Measurements from ENCODE around the gene ZNF70.
A peak's percentile ranks its signal among the peaks of the same experiment; 100 is the strongest.

The ZNF70 gene

DNA sequence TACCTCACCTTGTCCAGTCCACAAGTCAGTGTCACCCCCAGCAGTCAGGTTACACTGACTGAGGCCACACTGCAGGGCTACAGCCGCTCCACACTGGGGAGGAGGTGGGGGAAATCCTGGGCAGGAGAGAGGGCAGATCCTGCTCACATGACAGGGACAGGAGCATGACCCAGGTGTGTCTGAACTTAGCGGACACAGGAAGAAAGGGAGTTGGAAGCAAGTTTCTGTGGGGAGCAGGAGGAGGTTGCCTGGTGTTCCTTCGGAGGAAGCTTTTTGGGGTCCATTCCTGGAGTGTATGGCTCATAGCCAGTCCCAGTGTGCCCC, 27.6 kb upstream of the ZNF70 start:
- DNase-seq = no peak

DNA sequence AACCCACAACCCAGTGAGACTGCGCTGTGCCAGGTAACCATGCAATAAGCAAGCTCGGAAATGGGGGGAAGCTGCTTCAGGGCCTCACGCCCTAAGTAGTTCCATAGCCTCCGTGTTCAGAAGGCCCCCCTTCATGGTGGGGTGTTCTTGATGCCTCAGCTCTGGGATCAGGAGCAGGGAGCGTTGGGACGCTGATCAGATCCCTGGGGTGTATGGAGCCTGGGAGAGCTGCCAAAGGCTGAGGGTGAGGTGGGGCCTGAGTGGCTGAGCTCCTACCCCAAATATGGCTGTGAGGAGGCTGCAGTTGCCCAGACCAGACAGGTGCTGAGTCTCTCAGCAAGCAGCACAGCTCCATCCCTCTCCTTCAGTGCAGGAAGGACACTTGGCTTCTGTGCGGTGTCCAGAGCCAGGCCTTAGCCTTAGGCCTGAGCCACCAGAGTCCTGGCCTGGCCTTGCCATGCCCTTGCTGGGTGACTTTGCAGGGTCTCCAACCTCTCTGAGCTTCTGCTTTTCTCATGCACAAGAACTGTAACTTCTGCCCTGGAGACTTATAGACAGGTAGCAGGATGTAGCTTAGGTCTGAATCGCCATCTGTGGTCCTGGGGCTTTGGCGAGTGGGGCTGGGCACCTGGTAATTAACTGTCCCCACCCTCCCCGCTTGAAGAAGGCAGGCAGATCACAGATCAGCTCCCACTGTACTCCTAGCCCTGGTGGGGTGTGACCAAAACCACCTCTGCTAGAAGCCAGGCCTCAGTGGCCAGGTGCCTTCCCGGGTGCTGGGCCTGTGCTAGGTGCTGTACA, 27.1 kb upstream of the ZNF70 start:
- no peak for DNase-seq

DNA sequence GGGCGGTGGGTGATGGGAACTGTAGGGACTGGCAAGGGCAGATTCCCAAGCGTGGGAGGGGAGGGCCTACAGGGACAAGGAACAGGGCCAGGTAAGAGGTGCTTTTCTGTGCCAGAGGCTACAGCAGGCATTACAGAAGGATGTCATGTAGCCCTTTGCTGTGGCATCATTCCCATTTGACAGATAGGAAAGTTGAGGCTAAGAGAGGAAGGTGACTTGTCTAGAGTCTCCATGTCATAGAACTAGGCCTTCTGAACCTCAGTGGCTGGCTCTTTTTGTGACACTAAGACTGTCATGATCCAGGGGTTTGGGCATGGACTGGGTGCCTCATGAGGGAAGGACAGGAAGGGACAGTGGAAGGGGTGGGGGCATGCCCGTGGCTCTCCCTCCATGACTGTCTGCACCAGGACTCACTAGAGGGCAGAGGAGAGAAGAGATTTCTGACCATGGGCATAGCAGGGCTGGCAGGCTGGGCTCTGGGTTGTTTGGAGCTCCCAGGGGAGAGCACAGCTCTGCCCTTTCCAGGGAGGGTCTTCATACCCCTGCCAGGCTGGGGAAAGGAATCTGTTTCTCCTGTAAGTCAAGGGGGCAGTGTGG, 25.0 kb upstream of the ZNF70 start:
- no peak for DNase-seq

DNA sequence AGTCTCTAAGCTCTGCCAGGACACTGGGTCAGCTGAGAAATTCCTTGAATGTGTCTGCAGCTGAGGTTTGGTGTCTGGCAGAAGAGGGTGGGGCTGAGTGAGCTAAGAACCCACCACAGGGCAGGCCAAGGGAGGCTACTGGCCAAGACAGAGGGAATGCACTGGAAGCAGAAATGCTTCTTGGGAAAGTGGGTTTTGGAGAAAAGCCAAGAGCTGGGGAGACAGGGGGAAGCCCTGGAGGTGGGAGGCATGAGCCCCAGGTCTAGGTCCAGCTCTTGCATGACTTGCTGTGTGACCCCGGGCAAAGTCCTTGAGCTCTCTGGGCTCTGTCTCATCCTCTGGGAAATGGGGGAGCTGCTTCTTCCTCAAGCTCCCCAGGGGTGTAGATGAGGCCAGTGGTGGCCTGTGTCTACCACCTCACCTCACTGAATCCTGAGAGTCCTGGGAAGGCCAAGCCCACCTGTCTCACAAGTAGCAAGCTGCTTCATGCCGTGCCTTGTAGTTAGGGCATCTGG, 24.1 kb upstream of the ZNF70 start:
- no peak for DNase-seq

DNA sequence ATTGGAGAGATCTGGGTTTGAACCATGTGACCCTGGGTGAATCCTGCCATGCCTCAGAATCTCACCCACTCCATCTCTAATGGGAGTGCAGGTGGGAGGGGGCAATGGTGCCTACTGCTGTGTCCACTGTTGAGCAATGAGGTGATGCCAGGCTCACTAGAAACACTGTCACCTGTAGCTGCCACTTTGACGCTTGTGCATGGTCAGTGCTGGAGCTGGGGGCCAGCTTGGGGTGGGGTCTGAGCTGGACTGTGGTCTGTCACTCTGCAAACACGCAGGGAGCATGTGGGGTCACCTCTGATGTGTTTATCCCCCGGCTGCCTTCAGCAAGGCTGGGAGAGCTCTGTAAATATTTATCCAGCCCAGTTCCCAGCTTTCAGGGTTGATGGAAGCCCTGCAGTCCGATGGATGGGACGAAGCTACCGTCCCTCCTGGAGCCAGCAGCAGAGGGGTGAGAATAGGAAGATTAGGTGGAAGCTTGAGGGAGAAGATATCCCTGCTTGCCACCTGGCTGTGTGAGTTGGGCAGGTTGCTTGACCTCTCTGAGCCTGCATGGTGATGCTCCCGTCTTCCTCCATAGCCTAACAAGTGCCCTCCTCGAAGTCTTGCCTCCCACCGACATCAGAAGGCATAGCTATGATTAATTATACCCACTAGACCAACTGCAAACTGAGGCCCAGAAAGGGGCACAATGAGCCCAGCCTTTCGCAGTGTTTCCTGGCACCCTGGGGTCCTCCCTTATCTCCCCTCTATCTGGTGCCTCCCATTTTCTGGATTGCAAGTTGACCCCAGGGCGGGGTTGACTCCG, 23.4 kb upstream of the ZNF70 start:
- no peak for DNase-seq

DNA sequence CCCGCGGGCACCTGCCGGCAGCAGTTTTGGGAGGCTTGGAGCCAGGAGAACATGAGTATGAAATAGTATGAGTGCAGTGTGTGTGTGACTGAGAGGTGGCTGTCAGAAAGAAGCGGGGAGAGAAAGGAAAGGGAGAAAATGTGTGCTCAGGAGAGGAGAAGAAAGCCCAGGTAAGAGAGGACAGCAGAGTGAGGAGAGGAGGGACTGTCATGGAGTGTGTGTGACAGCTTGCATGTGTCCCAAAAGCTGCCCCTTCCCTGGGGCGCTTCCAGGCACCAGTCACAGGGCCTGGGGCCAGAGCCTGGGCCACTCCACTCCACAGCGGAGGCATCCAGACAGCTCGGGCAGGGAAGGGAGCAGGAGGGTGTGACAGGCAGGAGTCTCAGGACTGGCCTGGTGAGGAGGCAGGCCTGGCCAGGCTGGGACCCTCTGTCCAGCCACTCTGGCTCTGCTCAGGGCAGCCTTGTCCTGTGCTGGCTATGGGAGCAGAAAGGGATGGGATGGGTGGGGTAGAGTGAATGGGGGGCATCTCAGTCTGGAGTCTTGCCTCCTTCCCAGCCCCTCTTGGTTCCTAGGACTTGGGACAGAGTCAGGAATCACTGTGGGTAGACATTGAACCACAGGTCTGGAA, 22.7 kb upstream of the ZNF70 start:
- no peak for DNase-seq

DNA sequence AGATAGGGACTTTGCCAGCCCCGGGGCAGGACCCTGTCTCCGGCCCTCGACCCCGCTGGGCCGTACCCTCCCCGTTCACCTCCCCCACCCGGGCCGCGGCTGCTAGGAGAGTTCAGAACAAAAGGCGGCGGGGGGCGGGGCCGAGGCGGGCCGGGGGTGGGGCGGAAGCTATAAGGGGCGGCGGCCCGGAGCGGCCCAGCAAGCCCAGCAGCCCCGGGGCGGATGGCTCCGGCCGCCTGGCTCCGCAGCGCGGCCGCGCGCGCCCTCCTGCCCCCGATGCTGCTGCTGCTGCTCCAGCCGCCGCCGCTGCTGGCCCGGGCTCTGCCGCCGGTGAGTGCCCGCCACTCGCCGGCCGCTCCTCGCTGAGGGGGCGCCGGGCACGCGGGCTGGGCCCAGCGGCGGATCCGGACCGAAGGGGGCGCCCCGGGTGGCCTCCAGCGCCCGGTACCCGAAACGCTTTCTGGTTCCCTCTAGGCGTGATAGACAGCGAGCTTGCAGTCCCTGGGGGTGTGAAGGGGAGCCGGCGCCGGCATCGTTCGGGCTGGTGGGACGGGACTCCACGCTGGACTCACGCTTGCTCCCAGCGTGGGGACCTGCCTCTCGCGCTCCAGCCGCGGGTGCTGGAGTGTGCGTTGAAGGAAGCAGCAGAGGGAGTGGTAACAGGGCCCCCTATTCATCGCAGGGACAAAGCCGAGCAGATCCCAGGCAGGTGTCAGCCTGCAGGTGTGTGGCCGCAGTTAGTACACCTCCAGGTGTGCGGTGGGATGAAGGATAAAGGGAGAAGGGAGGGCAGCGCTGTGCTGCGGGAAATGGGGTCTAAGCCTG, 21.9 kb upstream of the ZNF70 start, which contains the start of gene MMP11:
Gene MMP11, plus strand, starts transcription at position 201 of the 825 bp plus-strand sequence. Its CDS starts 22 bp downstream, at position 223.
- DNase-seq = peak; percentile 72

DNA sequence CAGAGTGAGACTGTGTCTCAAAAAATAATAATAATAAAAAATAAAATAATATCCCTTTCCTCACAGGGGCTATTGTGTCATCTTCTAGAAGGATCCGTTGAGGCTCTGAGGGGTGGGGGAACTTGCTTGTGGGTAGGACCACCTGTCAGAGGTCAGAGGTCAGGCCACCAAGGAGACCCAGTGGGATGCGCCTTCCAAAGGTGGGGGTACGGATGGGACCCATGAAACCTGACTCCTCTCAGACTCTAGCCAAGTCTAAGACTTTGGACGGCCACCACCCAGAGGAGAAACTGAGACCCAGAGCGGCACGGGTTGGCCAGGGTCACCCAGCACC, 21.4 kb upstream of the ZNF70 start:
- no peak for DNase-seq

DNA sequence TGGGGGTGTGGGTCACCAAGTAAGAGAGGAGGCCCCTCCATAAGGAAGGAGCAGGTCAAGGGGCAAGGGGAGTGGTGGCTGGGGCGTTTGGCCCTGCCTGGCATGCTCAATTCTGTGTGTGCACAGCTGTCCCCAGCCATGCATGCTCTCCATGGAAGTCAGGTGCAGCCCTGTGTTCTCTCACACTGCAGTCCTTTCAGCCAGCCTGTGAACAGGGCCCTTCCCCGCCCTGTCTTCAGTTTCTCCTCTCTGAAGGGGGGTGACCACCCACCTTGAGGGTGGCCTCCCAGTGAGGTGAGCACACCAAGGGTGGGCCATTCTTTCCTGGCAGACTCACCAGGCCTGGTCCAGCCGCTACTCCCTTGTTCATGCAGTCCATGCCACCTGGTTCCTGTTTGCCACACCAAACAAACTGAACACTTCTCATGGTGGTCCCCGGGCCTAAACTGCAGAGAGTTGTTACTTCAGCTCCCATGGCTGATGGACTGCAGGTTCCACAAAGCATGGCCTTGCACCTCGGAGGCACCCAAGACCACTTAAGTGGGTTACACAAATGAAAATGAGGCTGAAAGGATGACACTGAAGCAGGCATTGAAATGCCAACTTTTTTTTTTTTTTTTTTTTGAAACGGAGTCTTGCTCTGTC, 18.5 kb upstream of the ZNF70 start:
- no peak for DNase-seq

DNA sequence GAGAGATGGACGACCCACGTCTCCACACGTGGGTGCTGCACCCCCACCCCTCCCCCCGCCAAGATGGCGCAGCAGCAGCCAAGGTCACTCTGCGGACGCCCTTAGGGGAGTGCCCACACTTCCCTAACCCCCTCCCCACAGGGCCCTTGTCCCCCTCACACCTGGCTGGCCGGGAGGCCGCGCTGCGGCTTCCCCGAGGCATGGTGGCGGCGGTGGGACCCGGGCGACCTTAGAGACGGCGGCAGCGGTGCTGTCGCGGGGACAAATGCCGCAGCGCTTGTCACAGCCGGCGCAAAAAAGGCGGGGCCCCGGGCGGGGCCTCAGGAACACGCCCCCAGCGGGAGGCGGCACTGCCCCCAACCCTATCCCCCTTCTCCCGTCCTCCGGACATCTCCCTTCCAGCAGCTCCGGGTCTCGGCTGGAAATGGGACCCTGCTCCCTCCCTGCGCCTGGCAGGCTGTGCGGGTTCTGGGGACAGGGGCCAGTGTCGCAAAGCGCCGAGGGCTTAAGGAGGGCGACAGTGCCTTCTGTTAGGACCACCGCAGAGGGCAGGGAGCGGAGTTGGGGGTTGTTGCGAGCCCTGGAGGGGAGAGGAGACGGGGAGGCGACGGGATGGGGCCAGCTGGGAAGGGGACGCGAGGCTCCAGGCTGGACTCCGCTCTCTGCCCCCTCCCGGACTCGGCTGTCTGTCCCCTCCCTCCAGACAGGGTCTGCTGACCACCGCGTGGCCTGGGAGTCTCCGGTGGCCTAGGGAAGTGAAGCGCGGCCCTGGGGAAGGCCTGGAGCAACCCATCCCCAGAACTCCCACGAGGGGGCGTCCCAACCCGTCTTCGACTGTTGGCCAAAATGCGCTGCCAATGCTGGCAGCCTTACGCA, 17.0 kb upstream of the ZNF70 start, which contains the start of gene CHCHD10:
Gene CHCHD10, minus strand, starts transcription at position 300 of the 876 bp plus-strand sequence. Its CDS starts 98 bp downstream, at position 202.
- DNase-seq = peak; percentile 90

DNA sequence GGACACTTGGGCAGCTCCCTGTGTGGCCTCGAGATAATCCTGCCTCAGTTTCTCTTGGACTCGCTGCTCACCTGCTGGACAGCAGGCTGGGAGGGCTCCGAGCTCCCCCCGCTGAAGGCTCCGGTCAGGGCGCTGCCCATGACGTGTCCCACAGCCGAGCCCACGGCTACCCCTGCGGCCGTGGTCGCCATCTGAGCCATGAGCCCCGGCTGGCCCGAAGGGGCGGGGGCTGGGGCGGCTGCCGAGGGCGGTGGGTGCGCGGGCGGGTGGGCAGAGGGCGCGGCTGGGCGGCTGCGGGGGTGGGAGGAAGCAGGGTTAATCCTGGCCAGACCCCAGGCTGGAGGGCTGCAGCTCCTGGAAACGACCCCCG, 16.4 kb upstream of the ZNF70 start:
- DNase-seq = no peak

DNA sequence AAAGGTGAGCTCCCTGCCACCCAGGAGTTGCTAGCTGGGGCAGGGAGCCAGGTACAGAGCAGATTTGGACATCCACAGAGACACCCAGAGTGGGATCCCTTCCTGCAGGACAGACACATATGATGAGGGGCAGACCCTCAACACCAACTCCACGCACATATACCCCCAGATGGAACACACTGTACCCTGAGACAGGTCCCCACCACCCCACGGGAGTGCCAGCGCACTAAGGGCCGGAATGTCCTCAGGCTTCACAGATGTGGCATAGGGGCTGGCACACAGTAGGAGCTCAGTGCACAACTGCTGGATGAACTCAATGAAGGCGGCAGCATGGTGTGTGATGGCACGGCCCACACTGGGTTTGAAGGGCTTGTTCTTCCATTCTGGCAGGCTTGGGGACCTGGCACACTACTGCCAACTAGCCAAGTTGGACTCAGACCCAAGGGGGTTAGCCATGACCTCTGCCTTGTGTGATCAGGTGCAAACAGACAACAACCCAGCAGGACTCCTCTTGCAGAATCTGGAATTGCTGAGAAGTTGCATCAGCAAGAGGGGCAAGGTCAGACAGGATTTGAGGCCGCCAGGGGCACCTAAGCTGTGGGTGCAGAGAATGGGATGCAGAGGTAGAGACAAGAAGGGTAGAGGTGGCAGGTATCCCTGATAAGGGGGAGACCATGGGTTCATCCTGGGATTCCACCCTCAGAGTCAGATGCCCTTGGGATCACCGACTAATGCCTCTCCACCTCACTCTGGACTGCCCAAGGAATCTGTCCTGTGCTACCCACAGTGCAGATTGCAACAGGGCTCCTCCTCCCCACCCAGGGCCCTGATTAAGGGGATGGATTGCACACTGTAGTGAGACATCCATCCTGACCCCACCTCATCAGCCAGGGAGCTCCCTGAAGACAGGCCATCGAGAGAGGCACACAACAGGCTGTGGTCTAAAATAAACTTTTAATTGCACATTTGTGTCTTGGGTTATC, 14.3 kb upstream of the ZNF70 start:
- DNase-seq = no peak

DNA sequence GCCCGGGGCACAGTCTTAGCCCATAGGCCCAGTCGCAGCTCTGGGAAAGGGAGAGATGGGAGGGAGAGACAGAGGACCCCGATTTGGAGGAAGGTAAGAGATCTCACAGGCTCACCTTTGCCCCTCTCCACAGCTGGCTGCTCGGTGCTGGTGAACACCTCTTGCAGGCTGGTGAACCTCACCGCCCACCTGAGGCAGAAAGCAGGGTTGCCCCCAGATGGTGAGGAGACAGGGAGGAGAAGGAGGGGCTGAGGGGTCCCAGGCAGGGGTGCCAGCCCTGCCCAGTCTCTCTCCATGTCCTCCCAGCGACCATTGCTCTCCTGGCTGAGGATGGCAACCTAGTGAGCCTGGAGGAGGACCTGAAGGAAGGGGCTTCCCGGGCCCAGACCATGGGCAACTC, 13.0 kb upstream of the ZNF70 start:
- no peak for DNase-seq

DNA sequence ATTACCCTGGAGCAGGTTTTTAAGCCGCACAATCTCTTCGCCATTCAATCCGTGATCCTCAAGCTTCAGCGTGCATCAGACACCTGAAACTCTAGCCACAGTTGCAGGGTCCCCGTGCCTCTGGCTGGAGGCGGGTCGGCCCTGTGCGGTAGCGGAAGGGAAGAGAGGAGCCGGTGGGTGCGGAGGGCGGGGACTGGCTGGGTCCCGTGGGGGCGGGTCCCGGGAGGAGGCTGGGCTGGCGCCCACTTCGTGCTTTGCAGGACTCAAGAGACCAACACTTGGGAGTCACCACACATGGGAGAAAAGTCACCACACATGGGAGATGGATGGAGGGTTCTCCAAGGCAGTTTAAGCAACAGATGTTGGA, 12.7 kb upstream of the ZNF70 start:
- no peak for DNase-seq

DNA sequence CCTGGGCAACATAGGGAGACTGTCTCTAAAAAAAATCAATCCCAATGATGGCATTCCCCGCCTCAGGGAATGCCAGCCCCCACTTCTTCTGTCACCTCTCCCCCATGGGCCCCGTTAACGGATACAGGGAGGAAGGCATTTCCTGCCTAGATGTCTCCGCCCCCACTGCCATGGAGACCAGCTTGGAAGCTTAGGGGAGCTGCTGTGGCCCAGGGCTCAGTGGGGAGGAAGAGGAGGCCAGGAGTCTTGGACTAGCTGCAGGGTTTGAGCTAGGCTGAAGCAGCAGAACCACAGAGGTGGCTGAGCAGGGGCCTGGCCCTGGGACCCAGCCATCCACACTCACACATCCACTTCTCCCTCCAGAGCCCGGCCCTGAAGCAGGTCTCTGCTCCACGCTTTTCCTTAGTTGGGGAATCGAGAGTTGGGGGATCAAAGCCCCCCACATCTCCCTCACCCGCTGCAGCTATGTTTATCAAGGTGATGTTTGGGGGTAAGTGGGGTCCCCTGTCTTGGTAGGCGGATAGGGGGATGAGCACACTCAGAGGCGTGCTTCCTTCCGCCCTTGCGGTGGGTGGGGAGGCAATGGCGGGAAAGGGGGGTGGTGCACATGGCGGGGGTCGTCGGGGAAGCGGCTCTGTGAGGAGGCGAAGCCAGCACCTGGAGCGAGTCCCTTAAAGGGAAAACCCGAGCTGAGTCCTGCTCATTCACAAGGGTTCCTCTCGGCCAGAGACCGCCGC, 12.1 kb upstream of the ZNF70 start, which contains the start of gene C22orf15:
Gene C22orf15, plus strand, starts transcription at position 149 of the 737 bp plus-strand sequence. Its CDS starts 317 bp downstream, at position 466.
- DNase-seq = peak; percentile 32

DNA sequence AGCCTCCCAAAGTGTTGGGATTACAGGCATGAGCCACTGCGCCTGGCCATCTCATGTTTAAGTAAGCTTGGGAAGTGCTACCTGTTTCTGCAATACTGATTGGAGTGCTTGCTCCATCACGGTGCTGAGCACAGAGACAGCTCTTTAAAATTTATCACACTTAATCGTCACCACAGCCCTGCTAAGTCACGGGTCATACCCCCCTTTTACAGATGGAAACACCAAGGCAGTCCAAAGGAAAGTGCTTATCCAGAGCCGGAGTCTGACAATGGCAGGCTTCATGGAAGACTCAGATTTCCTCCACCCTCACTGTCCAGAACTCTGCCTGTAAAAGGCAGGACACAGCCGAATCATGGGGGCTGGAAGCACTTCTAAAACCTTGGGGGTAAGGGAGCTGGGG, 9.1 kb upstream of the ZNF70 start:
- DNase-seq = no peak

DNA sequence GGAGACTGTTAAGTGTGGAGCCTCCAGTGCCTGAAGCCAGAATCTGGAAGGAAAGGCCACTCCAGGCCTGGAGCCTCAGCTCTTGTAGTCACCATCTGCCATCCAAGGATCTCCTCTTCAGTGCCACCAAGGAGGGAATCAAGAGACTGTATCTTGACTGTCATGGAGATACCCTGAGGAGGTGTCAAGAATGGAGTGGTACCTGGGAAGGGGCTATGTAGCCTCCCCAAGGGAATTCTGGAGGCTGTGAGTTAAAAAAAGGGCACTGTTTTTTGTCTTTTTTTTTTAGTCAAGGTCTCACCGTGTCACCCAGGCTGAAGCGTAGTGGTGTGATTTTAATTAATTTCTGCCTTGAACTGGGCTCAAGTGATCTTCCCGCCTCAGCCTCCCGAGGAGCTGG, 8.7 kb upstream of the ZNF70 start:
- DNase-seq = no peak

DNA sequence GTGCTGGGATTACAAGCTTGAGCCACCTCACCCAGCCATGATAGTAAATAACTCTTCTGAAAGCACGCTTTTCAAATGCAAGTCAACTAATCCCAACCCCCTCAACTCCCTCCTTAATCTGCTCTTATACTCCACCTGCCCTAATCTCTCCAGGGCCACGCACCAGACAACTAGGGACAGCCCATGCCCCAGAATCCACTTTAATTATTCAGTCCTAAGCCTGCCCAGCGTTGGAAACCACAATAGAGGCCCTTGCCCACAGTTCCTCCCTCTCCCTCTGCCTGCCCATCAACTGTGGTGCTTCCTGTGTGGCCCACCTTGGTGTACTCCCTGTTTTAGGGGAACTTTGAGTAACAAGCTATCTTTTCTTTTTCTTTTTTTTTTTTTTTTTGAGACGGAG, 6.0 kb upstream of the ZNF70 start:
- peak; percentile 92 for DNase-seq

DNA sequence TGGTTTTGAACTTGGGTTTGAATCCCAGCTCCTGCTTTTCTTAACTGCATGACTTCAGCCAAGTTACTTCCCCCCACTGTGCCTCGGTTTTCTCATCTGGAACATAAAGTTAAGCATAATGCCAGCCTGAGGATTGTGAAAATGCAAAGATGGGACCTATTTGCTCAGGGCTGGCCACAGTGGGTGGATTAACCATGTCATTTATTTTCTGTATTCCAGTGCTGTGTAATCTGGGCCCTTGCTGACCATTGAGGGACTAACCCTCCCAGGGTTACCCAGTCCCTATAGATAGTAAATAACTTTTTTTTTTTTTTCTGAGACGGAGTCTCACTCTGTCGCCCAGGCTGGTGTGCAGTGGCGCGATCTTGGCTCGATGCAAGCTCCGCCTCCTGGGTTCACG, 4.8 kb upstream of the ZNF70 start:
- no peak for DNase-seq
